HepG2 (cell line): ENCODE measurements around the gene CEMP1. TPM values are rescaled to one million over a fixed set of nuclear protein-coding genes. Genes with fewer than 3 reads are reported as not detected.

Experiments used
- ATAC-seq: fragments of 200-7000 bp; cut with Tn5 transposase; 3 replicates; pipeline ENCODE4 v1.9.1; 2020; ENCODE audit warnings: mild to moderate bottlenecking, moderate library complexity
- BruUV-seq: library from RNA; stranded (reverse); fragments of 400-500 nt; replicated peaks from 2 replicates; lab custom pipeline; 2021; lab: Mats Ljungman, UMichigan
- CTCF ChIA-PET: fragments of 300-600 bp; formaldehyde crosslinking; extraction: SDS; loops from one replicate; lab custom pipeline; 2021; ENCODE audit warnings: low total read pairs, inconsistent platforms, low intra/inter-chr PET ratio; lab: Yijun Ruan, JAX
- POLR2A ChIA-PET: fragments of 350-600 bp; sonication (Branson Sonifier 250); formaldehyde crosslinking; loops from one replicate; lab custom pipeline; 2020; ENCODE audit warnings: antibody characterized with exemption, inconsistent platforms; lab: Yijun Ruan, JAX
- DNase-seq: peaks from one replicate; pipeline ENCODE4 v3.0.0-alpha.2; 2015; ENCODE audit warnings: low spot score
- FAIRE-seq: peaks from 3 replicates; lab custom pipeline; 2011; peaks lifted over from hg19 to GRCh38; lab: Jason Lieb, UNC
- H2AFZ ChIP-seq: one replicate; pipeline ENCODE4 v1.6.1; 2011; ENCODE audit warnings: low read length, inconsistent platforms
- H3K27ac ChIP-seq: fragments of 300-600 bp; 3 replicates; pipeline ENCODE4 v1.8.0; 2011; ENCODE audit warnings: mixed run types, mild to moderate bottlenecking, mixed read lengths, low read length, inconsistent platforms; ENCODE audit not compliant: insufficient read depth; ENCODE audit errors: extremely low read length
- H3K27me3 ChIP-seq, 2 experiments: fragments of 200-600 bp in 1 of 2; 2 replicates in 1 of 2; 3 replicates in 1 of 2; pipeline versions ENCODE4 v1.6.0 to v1.8.0; 2011; ENCODE audit warnings: low read length in 2 of 2, mild to moderate bottlenecking in 2 of 2, moderate library complexity in 2 of 2, inconsistent platforms in 1 of 2; ENCODE audit not compliant: insufficient read depth in 2 of 2, control insufficient read depth in 1 of 2
- H3K36me3 ChIP-seq, 2 experiments: fragments of 200-600 bp in 1 of 2; replicated peaks in 1 of 2; 2 replicates in 1 of 2; 3 replicates in 1 of 2; pipeline versions ENCODE4 v1.5.1 to v1.8.0; 2011; ENCODE audit warnings: low read length in 2 of 2, inconsistent platforms in 1 of 2; ENCODE audit not compliant: insufficient read depth in 2 of 2, control insufficient read depth in 1 of 2
- H3K4me1 ChIP-seq: 2 replicates; pipeline ENCODE4 v1.5.1; 2012; ENCODE audit warnings: low read length, inconsistent platforms; ENCODE audit not compliant: insufficient read depth
- H3K4me2 ChIP-seq: 2 replicates; pipeline ENCODE4 v1.6.0; 2011; ENCODE audit warnings: low read depth, low read length, inconsistent platforms
- H3K4me3 ChIP-seq, 3 experiments: fragments of 200-600 bp in 1 of 3; sonication (generic), shearing (Covaris generic) in 1 of 3; replicated peaks in 1 of 3; 2 replicates each; pipeline ENCODE4 v1.5.1; 2011 to 2016; ENCODE audit warnings: low read length in 3 of 3, inconsistent platforms in 2 of 3, low read depth in 2 of 3, mild to moderate bottlenecking in 2 of 3, control low read depth in 1 of 3, mixed read lengths in 1 of 3; ENCODE audit not compliant: insufficient read depth in 1 of 3
- H3K79me2 ChIP-seq: one replicate; pipeline ENCODE4 v1.6.1; 2011; ENCODE audit warnings: low read length, inconsistent platforms; ENCODE audit not compliant: insufficient read depth
- H3K9ac ChIP-seq: 2 replicates; pipeline ENCODE4 v1.6.0; 2011; ENCODE audit warnings: mild to moderate bottlenecking, low read depth, low read length, inconsistent platforms; ENCODE audit not compliant: insufficient read depth
- H3K9me3 ChIP-seq: 2 replicates; pipeline ENCODE4 v1.5.1; 2012; ENCODE audit warnings: mild to moderate bottlenecking, low read length
- H4K20me1 ChIP-seq: 2 replicates; pipeline ENCODE4 v1.6.0; 2011; ENCODE audit warnings: inconsistent platforms, mild to moderate bottlenecking, low read length, moderate library complexity; ENCODE audit not compliant: insufficient read depth
- BORCS8-MEF2B ChIP-seq: sonication (generic); formaldehyde crosslinking; IDR thresholded peaks from 2 replicates; pipeline ENCODE4 v1.8.0; 2022; ENCODE audit warnings: mild to moderate bottlenecking, missing genetic modification reagents
- PAX8 ChIP-seq: sonication (generic); formaldehyde crosslinking; IDR thresholded peaks from 2 replicates; pipeline ENCODE4 v1.8.0; 2022; ENCODE audit warnings: mild to moderate bottlenecking, missing genetic modification reagents, borderline replicate concordance
- REL ChIP-seq: sonication (generic); formaldehyde crosslinking; conservative IDR thresholded peaks from 2 replicates; pipeline ENCODE4 v1.8.0; 2022; ENCODE audit warnings: mild to moderate bottlenecking, missing genetic modification reagents, moderate library complexity
- RXRB ChIP-seq: IDR thresholded peaks from 2 replicates; pipeline ENCODE4 v1.6.1; 2016; ENCODE audit warnings: borderline replicate concordance, missing genetic modification reagents, missing compliant biosample characterization
- U2AF1 ChIP-seq: fragments of 200-400 bp; formaldehyde crosslinking; optimal IDR thresholded peaks from 2 replicates; pipeline ENCODE3; 2017; ENCODE audit warnings: mild to moderate bottlenecking, low read depth, low read length
- ZNF143 ChIP-seq: sonication (generic); formaldehyde crosslinking; IDR thresholded peaks from 2 replicates; pipeline ENCODE4 v1.4.0; 2020; ENCODE audit warnings: missing genetic modification reagents
- ZNF878 ChIP-seq: sonication (generic); formaldehyde crosslinking; IDR thresholded peaks from 2 replicates; pipeline ENCODE4 v1.8.1; 2023; ENCODE audit warnings: mild to moderate bottlenecking, missing genetic modification reagents, moderate library complexity
- ZSCAN20 ChIP-seq: sonication (generic); formaldehyde crosslinking; IDR thresholded peaks from 2 replicates; pipeline ENCODE4 v1.4.0; 2020; ENCODE audit warnings: missing genetic modification reagents, mild to moderate bottlenecking, borderline replicate concordance
- ZSCAN30 ChIP-seq: sonication (generic); formaldehyde crosslinking; IDR thresholded peaks from 2 replicates; pipeline ENCODE4 v1.5.0; 2020; ENCODE audit warnings: mild to moderate bottlenecking, missing genetic modification reagents
- WGBS: methylation state at CpG from one replicate; pipeline ENCODE4 v1.1.6; 2017; ENCODE audit warnings: low lambda C conversion rate; 5-methylcytosine and 5-hydroxymethylcytosine counted together
- in situ Hi-C: cut with HindIII; loops from 2 replicates; pipeline ENCODE4 v1.10.0; 2017; ENCODE audit warnings: low pct_unique_long_range_greater_than_20kb; ENCODE audit not compliant: extremely low pct_ligation_motif_present
- intact Hi-C: fragments of 100-400 bp; cut with micrococcal nuclease; formaldehyde crosslinking; loops from one replicate; pipeline ENCODE4 v1.10.0; 2022; ENCODE audit not compliant: unreplicated experiment
- polyA plus RNA-seq, 8 experiments: library from polyadenylated mRNA; depleted of rRNA in 3 of 8; stranded (reverse) in 7 of 8; unstranded in 1 of 8; fragments of >200 nt; fragmentation: Illumina TruSeq in 4 of 8; extraction: Trizol in 4 of 8; gene quantifications; 2 replicates each; pipeline versions ENCODE4 v1.2.1 to v1.2.3, GENCODE V29; 2011 to 2016; ENCODE audit warnings: low read depth in 4 of 8, missing spikeins in 1 of 8, mixed read lengths in 1 of 8; ENCODE audit not compliant: insufficient read depth in 1 of 8
- total RNA-seq, 5 experiments: library from RNA; depleted of rRNA; stranded (reverse); fragments of >200 nt; fragmentation: Illumina TruSeq; extraction: Trizol; gene quantifications; 2 replicates each; pipeline ENCODE4 v1.2.3, GENCODE V29; 2016; ENCODE audit warnings: low read depth in 1 of 5
- TF ChIP-seq, protein P1 (sequence below): sonication (generic); formaldehyde crosslinking; IDR thresholded peaks from 2 replicates; pipeline ENCODE4 v1.8.1; 2023; ENCODE audit warnings: mild to moderate bottlenecking, missing genetic modification reagents
- TF ChIP-seq, protein P2 (sequence below): sonication (generic); formaldehyde crosslinking; IDR thresholded peaks from 2 replicates; pipeline ENCODE4 v1.5.0; 2020; ENCODE audit warnings: missing genetic modification reagents
- TF ChIP-seq, protein P3 (sequence below): sonication (generic); formaldehyde crosslinking; IDR thresholded peaks from 2 replicates; pipeline ENCODE4 v1.4.0; 2020; ENCODE audit warnings: missing genetic modification reagents; ENCODE audit errors: not compliant biosample characterization
- TF ChIP-seq, protein P4 (sequence below): sonication (generic); formaldehyde crosslinking; IDR thresholded peaks from 2 replicates; pipeline ENCODE4 v1.4.0; 2020; ENCODE audit warnings: mild to moderate bottlenecking, low read depth, missing genetic modification reagents
- TF ChIP-seq, protein P5 (sequence below): sonication (generic); formaldehyde crosslinking; IDR thresholded peaks from 2 replicates; pipeline ENCODE4 v1.9.0; 2021; ENCODE audit warnings: missing genetic modification reagents, mild to moderate bottlenecking, borderline replicate concordance
- TF ChIP-seq, protein P6 (sequence below): sonication (generic); formaldehyde crosslinking; IDR thresholded peaks from 2 replicates; pipeline ENCODE4 v1.5.0; 2020; ENCODE audit warnings: missing genetic modification reagents

CEMP1 gene
- total and polyA plus RNA-seq, 2 of the 13 experiments (the other 11 are each of a cell fraction or from before 2014, with no cell fraction given), result not detected

DNA sequence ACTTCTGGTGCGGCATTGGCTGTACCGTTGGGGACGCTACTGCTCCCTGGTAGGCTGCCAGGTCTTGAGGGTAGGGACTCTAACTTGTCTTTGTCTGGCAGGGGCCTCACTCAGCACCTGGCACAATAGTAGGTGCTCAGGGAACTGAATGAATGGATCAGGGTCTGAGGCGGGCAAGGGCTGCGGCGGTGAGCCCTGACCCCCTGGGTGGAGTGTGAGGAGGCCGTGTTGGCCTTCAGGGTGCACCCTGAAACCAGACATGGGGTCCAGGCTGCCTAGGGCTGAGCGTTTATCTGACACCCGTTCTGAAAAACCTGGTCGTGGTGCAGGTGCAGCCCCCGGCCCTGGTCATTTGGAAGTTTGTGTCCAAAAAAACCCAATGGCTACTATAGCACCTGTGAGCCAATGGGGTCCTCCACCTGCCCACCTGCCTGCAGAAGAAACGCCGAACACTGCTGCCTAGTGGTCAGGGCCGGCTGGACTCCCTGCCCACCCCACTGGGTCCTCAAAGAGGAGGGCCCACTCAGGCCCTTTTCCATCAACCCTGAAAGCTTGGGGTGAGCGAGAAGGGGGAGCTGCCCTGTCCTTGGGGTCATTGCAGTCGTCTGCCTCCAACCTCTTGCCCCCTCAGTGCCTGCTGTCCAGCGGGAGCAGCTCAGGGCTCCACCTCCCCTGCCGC lies 22.3 kb downstream of the CEMP1 start:
- 82% methylated on average over 10 of the region's 18 CpGs for WGBS
- Histone ChIP-seq H3K9me3 (no peaks in the 10 kb centered on the region), H3K27me3 (no peaks in the 10 kb centered on the region), H3K4me3 (no peak overlapping the region), H3K9ac (no peak overlapping the region), H4K20me1 (no peaks in the 10 kb centered on the region), H2AFZ (no peak overlapping the region), H3K79me2 (no peaks in the 10 kb centered on the region), H3K4me2 (no peak overlapping the region), H3K36me3 (no peaks in the 10 kb centered on the region), H3K27ac (no peak overlapping the region), H3K4me1 (peaks cover 21% of the 10 kb centered on the region)
- no peak for ATAC-seq
- CTCF ChIA-PET, result no interaction called here
- no peak for DNase-seq
- POLR2A ChIA-PET, result no interaction called here
- intact Hi-C loops (loop anchor here (10.0 kb wide), 1 partner anchor 164 kb away; the partner anchor contains the start of gene ABCA3), in situ Hi-C loops (no loop called here)
- FAIRE-seq, result no peak
- BruUV-seq, result no TSS peak
- TF ChIP-seq, protein P1, sequence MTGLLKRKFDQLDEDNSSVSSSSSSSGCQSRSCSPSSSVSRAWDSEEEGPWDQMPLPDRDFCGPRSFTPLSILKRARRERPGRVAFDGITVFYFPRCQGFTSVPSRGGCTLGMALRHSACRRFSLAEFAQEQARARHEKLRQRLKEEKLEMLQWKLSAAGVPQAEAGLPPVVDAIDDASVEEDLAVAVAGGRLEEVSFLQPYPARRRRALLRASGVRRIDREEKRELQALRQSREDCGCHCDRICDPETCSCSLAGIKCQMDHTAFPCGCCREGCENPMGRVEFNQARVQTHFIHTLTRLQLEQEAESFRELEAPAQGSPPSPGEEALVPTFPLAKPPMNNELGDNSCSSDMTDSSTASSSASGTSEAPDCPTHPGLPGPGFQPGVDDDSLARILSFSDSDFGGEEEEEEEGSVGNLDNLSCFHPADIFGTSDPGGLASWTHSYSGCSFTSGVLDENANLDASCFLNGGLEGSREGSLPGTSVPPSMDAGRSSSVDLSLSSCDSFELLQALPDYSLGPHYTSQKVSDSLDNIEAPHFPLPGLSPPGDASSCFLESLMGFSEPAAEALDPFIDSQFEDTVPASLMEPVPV, result no peak
- no peak for TF ChIP-seq ZNF878 (CRISPR knock-in tag)
- TF ChIP-seq REL, result no peak
- no peak for TF ChIP-seq PAX8
- TF ChIP-seq, protein P2, sequence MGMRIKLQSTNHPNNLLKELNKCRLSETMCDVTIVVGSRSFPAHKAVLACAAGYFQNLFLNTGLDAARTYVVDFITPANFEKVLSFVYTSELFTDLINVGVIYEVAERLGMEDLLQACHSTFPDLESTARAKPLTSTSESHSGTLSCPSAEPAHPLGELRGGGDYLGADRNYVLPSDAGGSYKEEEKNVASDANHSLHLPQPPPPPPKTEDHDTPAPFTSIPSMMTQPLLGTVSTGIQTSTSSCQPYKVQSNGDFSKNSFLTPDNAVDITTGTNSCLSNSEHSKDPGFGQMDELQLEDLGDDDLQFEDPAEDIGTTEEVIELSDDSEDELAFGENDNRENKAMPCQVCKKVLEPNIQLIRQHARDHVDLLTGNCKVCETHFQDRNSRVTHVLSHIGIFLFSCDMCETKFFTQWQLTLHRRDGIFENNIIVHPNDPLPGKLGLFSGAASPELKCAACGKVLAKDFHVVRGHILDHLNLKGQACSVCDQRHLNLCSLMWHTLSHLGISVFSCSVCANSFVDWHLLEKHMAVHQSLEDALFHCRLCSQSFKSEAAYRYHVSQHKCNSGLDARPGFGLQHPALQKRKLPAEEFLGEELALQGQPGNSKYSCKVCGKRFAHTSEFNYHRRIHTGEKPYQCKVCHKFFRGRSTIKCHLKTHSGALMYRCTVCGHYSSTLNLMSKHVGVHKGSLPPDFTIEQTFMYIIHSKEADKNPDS (CRISPR knock-in tag), result no peak
- TF ChIP-seq, protein P3, sequence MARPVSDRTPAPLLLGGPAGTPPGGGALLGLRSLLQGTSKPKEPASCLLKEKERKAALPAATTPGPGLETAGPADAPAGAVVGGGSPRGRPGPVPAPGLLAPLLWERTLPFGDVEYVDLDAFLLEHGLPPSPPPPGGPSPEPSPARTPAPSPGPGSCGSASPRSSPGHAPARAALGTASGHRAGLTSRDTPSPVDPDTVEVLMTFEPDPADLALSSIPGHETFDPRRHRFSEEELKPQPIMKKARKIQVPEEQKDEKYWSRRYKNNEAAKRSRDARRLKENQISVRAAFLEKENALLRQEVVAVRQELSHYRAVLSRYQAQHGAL (CRISPR knock-in tag), result no peak
- TF ChIP-seq ZSCAN20 (CRISPR knock-in tag), result no peak
- TF ChIP-seq BORCS8-MEF2B, result no peak
- no peak for TF ChIP-seq RXRB (CRISPR knock-in tag)
- TF ChIP-seq, protein P4, sequence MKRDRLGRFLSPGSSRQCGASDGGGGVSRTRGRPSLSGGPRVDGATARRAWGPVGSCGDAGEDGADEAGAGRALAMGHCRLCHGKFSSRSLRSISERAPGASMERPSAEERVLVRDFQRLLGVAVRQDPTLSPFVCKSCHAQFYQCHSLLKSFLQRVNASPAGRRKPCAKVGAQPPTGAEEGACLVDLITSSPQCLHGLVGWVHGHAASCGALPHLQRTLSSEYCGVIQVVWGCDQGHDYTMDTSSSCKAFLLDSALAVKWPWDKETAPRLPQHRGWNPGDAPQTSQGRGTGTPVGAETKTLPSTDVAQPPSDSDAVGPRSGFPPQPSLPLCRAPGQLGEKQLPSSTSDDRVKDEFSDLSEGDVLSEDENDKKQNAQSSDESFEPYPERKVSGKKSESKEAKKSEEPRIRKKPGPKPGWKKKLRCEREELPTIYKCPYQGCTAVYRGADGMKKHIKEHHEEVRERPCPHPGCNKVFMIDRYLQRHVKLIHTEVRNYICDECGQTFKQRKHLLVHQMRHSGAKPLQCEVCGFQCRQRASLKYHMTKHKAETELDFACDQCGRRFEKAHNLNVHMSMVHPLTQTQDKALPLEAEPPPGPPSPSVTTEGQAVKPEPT, result no peak
- no peak for TF ChIP-seq ZNF143 (CRISPR knock-in tag)
- TF ChIP-seq, protein P5, sequence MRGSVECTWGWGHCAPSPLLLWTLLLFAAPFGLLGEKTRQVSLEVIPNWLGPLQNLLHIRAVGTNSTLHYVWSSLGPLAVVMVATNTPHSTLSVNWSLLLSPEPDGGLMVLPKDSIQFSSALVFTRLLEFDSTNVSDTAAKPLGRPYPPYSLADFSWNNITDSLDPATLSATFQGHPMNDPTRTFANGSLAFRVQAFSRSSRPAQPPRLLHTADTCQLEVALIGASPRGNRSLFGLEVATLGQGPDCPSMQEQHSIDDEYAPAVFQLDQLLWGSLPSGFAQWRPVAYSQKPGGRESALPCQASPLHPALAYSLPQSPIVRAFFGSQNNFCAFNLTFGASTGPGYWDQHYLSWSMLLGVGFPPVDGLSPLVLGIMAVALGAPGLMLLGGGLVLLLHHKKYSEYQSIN (CRISPR knock-in tag), result no peak
- TF ChIP-seq ZSCAN30 (CRISPR knock-in tag), result no peak
- TF ChIP-seq, protein P6, sequence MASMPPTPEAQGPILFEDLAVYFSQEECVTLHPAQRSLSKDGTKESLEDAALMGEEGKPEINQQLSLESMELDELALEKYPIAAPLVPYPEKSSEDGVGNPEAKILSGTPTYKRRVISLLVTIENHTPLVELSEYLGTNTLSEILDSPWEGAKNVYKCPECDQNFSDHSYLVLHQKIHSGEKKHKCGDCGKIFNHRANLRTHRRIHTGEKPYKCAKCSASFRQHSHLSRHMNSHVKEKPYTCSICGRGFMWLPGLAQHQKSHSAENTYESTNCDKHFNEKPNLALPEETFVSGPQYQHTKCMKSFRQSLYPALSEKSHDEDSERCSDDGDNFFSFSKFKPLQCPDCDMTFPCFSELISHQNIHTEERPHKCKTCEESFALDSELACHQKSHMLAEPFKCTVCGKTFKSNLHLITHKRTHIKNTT (CRISPR knock-in tag), result no peak
- TF ChIP-seq U2AF1, result no peak
